BLaER1 (cell line): ENCODE measurements around the gene PDGFD.
A peak's percentile ranks its signal among the peaks of the same experiment; 100 is the strongest.

ENCODE experiments used
- H3K27ac ChIP-seq: shearing (Covaris generic); formaldehyde crosslinking; 2 replicates; pipeline ENCODE4 v1.8.1; 2022
- H3K27me3 ChIP-seq: shearing (Covaris generic); formaldehyde crosslinking; 2 replicates; pipeline ENCODE4 v1.8.1; 2022
- H3K36me3 ChIP-seq: shearing (Covaris generic); formaldehyde crosslinking; 2 replicates; pipeline ENCODE4 v1.8.1; 2022
- H3K4me1 ChIP-seq: shearing (Covaris generic); formaldehyde crosslinking; 2 replicates; pipeline ENCODE4 v1.8.1; 2022
- H3K4me2 ChIP-seq: shearing (Covaris generic); formaldehyde crosslinking; 2 replicates; pipeline ENCODE4 v1.8.1; 2022
- H3K4me3 ChIP-seq: shearing (Covaris generic); formaldehyde crosslinking; 2 replicates; pipeline ENCODE4 v1.8.1; 2022
- H3K9ac ChIP-seq: shearing (Covaris generic); formaldehyde crosslinking; 2 replicates; pipeline ENCODE4 v1.8.1; 2022
- H3K9me3 ChIP-seq: shearing (Covaris generic); formaldehyde crosslinking; 2 replicates; pipeline ENCODE4 v1.8.1; 2022
- H4K20me1 ChIP-seq: shearing (Covaris generic); formaldehyde crosslinking; 2 replicates; pipeline ENCODE4 v1.8.1; 2022
- Cebpa-rat ChIP-seq: shearing (Covaris generic); IDR thresholded peaks from 2 replicates; pipeline ENCODE4 v1.8.1; 2022

PDGFD gene

GRCh38 chr11:104164028-104164520 is at the start of gene PDGFD:
Gene PDGFD, minus strand, starts transcription at chr11:104164147.
- Histone ChIP-seq H3K27ac (no peak within 1 kb of the TSS), H3K9ac (no peak within 1 kb of the TSS), H3K4me2 (no peak within 1 kb of the TSS)

DNA sequence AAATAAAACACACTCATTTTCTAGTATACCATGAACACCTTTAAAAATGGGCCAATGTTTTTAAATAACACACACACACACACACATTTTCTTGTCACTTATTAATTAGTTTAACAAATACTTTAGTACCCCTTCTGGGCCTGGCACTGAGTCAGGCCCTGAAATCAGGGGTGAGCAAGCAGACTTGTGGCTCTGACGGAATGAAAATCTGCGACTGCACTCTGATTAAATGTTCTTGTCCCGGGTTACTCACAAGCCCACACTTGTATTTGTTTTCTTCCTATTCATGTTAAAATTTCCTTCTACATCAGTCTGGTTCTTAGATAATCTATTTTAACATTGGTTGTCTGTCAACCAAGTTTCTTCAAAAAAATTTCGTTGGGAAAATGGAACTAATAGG is 43.0 kb upstream of the PDGFD start:
- TF ChIP-seq Cebpa-rat = no peak
- Histone ChIP-seq H3K4me1 (no peaks in the 10 kb centered on the region), H3K27me3 (no peaks in the 10 kb centered on the region), H3K4me2 (no peak overlapping the region), H3K36me3 (no peaks in the 10 kb centered on the region), H3K4me3 (no peak overlapping the region), H4K20me1 (no peaks in the 10 kb centered on the region), H3K9ac (no peak overlapping the region), H3K9me3 (no peaks in the 10 kb centered on the region), H3K27ac (no peak overlapping the region)

More at GRCh38 chr11:104164028-104164520, at the start of gene PDGFD:
- H3K36me3 ChIP-seq = no peaks in the 10 kb centered on the region
- H3K4me3 ChIP-seq = no peak within 1 kb of the TSS
- no peak for TF ChIP-seq Cebpa-rat
- H3K4me1 ChIP-seq = no peaks in the 10 kb centered on the region
- H4K20me1 ChIP-seq = no peaks in the 10 kb centered on the region
- H3K27me3 ChIP-seq = no peaks in the 10 kb centered on the region
- H3K9me3 ChIP-seq = peaks cover 16% of the 10 kb centered on the region

- Histone ChIP-seq H3K9me3 (no peaks in the 10 kb centered on the region), H4K20me1 (no peaks in the 10 kb centered on the region), H3K4me1 (no peaks in the 10 kb centered on the region), H3K27ac (no peak overlapping the region), H3K27me3 (no peaks in the 10 kb centered on the region), H3K4me3 (no peak overlapping the region), H3K4me2 (no peak overlapping the region), H3K36me3 (no peaks in the 10 kb centered on the region), H3K9ac (no peak overlapping the region)
- TF ChIP-seq Cebpa-rat = no peak
Observed at GRCh38 chr11:104205838-104206237, 41.9 kb upstream of the PDGFD start.

- Histone ChIP-seq H4K20me1 (no peaks in the 10 kb centered on the region), H3K27me3 (no peaks in the 10 kb centered on the region), H3K4me3 (no peak overlapping the region), H3K4me2 (no peak overlapping the region), H3K9me3 (no peaks in the 10 kb centered on the region), H3K4me1 (no peaks in the 10 kb centered on the region), H3K36me3 (no peaks in the 10 kb centered on the region), H3K9ac (no peak overlapping the region), H3K27ac (no peak overlapping the region)
- no peak for TF ChIP-seq Cebpa-rat
Observed at GRCh38 chr11:104200688-104201087, 36.7 kb upstream of the PDGFD start.

- no peaks in the 10 kb centered on the region for H3K36me3 ChIP-seq
- no peak overlapping the region for H3K4me2 ChIP-seq
- H3K9ac ChIP-seq = no peak overlapping the region
- H3K27me3 ChIP-seq = no peaks in the 10 kb centered on the region
- no peak for TF ChIP-seq Cebpa-rat
- H3K27ac ChIP-seq = no peak overlapping the region
- H3K9me3 ChIP-seq = no peaks in the 10 kb centered on the region
- H3K4me1 ChIP-seq = no peaks in the 10 kb centered on the region
- H3K4me3 ChIP-seq = no peak overlapping the region
- no peaks in the 10 kb centered on the region for H4K20me1 ChIP-seq
Observed at GRCh38 chr11:104199053-104199452, 35.1 kb upstream of the PDGFD start.

DNA sequence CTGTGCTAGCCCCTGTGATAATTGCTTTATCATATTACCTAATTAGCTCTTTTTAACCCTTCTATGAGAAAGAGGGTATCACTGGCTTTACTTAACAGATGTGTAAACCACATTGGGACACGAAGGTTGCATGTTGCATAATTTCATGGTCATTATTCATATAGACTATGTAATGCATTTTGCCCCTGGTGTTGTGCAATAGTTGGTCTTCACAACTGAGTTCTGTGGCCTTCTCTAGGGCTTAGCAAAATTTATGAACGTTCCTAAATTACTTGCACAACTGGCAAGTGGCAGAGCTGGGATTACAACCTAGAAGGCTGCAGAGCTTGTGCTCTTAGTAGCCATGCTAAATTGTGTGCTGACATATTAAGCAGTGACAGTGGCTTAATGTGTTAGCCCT is 34.6 kb upstream of the PDGFD start:
- no peaks in the 10 kb centered on the region for H4K20me1 ChIP-seq
- no peak overlapping the region for H3K4me2 ChIP-seq
- H3K9ac ChIP-seq = no peak overlapping the region
- no peaks in the 10 kb centered on the region for H3K4me1 ChIP-seq
- no peaks in the 10 kb centered on the region for H3K27me3 ChIP-seq
- H3K36me3 ChIP-seq = no peaks in the 10 kb centered on the region
- no peaks in the 10 kb centered on the region for H3K9me3 ChIP-seq
- H3K4me3 ChIP-seq = no peak overlapping the region
- no peak overlapping the region for H3K27ac ChIP-seq
- peak; percentile 47; the same call in 1 of the 2 replicates for TF ChIP-seq Cebpa-rat

DNA sequence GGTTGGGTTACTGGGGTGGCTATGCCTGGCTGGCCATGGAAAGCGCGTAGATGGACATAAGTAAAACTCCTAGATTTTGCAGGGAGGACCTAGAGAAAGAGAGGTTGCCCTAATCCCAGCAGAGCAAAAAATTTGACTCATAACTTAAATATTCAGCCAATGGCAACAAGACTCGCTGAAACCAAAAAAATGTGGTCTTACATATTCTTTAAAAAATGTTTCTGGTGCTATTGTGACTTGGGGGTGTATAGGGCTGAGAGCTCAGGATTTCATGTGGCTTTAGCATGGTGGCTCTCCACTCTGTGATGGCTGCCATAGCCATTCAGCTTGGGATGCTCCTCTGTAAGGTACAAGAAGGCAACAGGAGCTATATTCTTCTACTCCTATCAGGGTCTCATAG is 27.2 kb upstream of the PDGFD start:
- H3K4me1 ChIP-seq = no peaks in the 10 kb centered on the region
- H3K27ac ChIP-seq = no peak overlapping the region
- no peaks in the 10 kb centered on the region for H3K27me3 ChIP-seq
- H3K9ac ChIP-seq = no peak overlapping the region
- no peak overlapping the region for H3K4me3 ChIP-seq
- H3K4me2 ChIP-seq = no peak overlapping the region
- TF ChIP-seq Cebpa-rat = no peak
- H4K20me1 ChIP-seq = no peaks in the 10 kb centered on the region
- H3K9me3 ChIP-seq = no peaks in the 10 kb centered on the region
- no peaks in the 10 kb centered on the region for H3K36me3 ChIP-seq

DNA sequence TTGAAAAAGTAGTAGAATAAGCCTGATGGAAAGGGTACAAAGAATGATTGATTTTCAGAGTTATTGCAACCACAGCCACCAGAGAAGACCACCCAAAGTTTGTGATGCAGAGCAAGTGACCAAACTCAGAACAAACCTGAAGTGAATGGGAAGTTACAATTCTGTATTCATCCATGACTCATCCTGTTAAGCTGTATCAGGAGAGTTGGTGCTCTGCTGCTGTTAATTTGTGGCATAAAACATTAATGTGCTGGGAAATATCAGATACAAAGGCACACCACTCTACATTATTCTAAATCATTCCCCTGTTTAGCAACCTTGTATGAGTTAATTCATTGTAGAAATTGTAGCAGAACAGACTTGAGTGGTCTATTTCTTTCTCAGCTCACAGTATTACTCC is 19.6 kb upstream of the PDGFD start:
- no peak overlapping the region for H3K9ac ChIP-seq
- H3K36me3 ChIP-seq = no peaks in the 10 kb centered on the region
- no peaks in the 10 kb centered on the region for H3K9me3 ChIP-seq
- H3K27ac ChIP-seq = no peak overlapping the region
- no peak overlapping the region for H3K4me2 ChIP-seq
- H3K27me3 ChIP-seq = no peaks in the 10 kb centered on the region
- H3K4me3 ChIP-seq = no peak overlapping the region
- no peak for TF ChIP-seq Cebpa-rat
- no peaks in the 10 kb centered on the region for H4K20me1 ChIP-seq
- no peaks in the 10 kb centered on the region for H3K4me1 ChIP-seq

DNA sequence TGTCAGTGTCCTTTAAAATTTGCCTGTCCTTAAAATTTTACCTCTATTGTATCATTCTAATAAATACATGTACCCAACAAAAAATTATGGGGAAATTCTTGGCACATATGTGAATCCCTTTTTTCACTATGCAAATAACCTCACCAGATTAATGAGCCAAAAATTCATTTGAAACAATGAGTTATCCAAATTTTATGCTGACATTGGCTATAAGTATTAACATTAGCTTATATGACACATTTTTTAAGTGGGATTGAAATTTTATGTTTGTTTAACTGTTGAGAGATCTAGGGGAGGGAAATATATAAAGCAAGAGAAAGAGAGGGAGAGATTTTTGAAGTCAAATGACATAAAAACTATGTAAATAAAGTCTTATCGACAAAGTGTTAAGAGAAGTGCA is 11.8 kb upstream of the PDGFD start:
- Histone ChIP-seq H3K4me1 (no peaks in the 10 kb centered on the region), H3K4me3 (no peak overlapping the region), H4K20me1 (no peaks in the 10 kb centered on the region), H3K9me3 (no peaks in the 10 kb centered on the region), H3K9ac (no peak overlapping the region), H3K36me3 (no peaks in the 10 kb centered on the region), H3K27me3 (no peaks in the 10 kb centered on the region), H3K4me2 (no peak overlapping the region), H3K27ac (no peak overlapping the region)
- no peak for TF ChIP-seq Cebpa-rat

- peaks cover 3% of the 10 kb centered on the region for H3K9me3 ChIP-seq
- no peaks in the 10 kb centered on the region for H3K4me1 ChIP-seq
- H3K4me3 ChIP-seq = no peak overlapping the region
- H4K20me1 ChIP-seq = no peaks in the 10 kb centered on the region
- H3K4me2 ChIP-seq = no peak overlapping the region
- no peak overlapping the region for H3K9ac ChIP-seq
- no peak for TF ChIP-seq Cebpa-rat
- no peaks in the 10 kb centered on the region for H3K36me3 ChIP-seq
- H3K27me3 ChIP-seq = no peaks in the 10 kb centered on the region
- H3K27ac ChIP-seq = no peak overlapping the region
Observed at GRCh38 chr11:104169091-104169490, 5.1 kb upstream of the PDGFD start.

DNA sequence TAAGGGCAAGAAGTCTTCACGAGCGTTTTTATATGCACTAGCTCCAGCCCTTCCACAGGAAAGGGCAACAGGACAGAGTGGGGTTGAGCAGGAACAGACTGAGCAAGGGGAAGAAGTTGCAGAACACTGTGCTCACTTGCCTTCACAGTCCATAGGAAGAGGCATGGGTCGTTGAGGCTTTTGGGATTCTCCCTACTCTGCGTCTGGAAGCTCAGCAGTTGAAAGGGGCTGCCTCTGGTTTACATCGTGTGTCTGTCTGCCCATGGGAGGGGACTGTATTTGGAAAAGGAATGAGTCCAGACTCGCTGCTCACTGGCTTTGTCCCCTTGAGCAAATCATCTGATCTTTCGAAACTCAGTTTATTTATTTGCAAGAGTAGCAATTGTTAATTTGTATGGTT is 1.1 kb upstream of the PDGFD start:
- Histone ChIP-seq H3K4me2 (no peak overlapping the region), H3K9ac (no peak overlapping the region), H3K27ac (no peak overlapping the region), H3K4me3 (no peak overlapping the region), H3K36me3 (no peaks in the 10 kb centered on the region), H3K4me1 (no peaks in the 10 kb centered on the region), H4K20me1 (no peaks in the 10 kb centered on the region), H3K9me3 (peaks cover 16% of the 10 kb centered on the region), H3K27me3 (no peaks in the 10 kb centered on the region)
- TF ChIP-seq Cebpa-rat = no peak
